Upper lobe of right lung (tissue), 1 donor: ENCODE measurements around the gene PCARE. TPM values are rescaled to one million over a fixed set of nuclear protein-coding genes. Genes with fewer than 3 reads are reported as not detected.

Source experiments
- ATAC-seq: fragments of 200-7000 bp; cut with Tn5 transposase; one replicate; pipeline ENCODE4 v1.9.1; 2020; ENCODE audit warnings: mild to moderate bottlenecking, moderate library complexity
- DNase-seq: peaks from one replicate; pipeline ENCODE4 v3.0.0-alpha.2; 2020
- H3K27ac ChIP-seq: fragments of 200-600 bp; one replicate; pipeline ENCODE4 v1.8.0; 2022
- H3K27me3 ChIP-seq: fragments of 200-600 bp; one replicate; pipeline ENCODE4 v1.8.0; 2022; ENCODE audit warnings: mild to moderate bottlenecking
- H3K36me3 ChIP-seq: fragments of 200-600 bp; one replicate; pipeline ENCODE4 v1.8.0; 2022
- H3K4me1 ChIP-seq: fragments of 200-600 bp; one replicate; pipeline ENCODE4 v1.8.0; 2022
- H3K4me3 ChIP-seq: fragments of 200-600 bp; one replicate; pipeline ENCODE4 v1.8.0; 2022; ENCODE audit warnings: mild to moderate bottlenecking
- H3K9me3 ChIP-seq: fragments of 200-600 bp; one replicate; pipeline ENCODE4 v1.8.0; 2022
- CTCF ChIP-seq: fragments of 200-600 bp; IDR thresholded peaks from one replicate; pipeline ENCODE4 v1.8.0; 2022; ENCODE audit warnings: antibody characterized with exemption
- intact Hi-C: fragments of 100-400 bp; cut with DNase I; formaldehyde crosslinking; loops from one replicate; pipeline ENCODE4 v1.11.0; 2022
- total RNA-seq: library from RNA; stranded (reverse); fragmentation: NEBNext Ultra II Directional; extraction: Animal tissue kit (Norgen Biotek cat#: 25700); gene quantifications from one replicate; pipeline ENCODE4 v1.2.1, GENCODE V29; 2021
- donor health status: DM: no; HTN: yes; CAD: no; lungs with severe emphysema.

PCARE gene
- total RNA-seq, 1 donor from 2014 or later: 0.55 TPM

- DNase-seq (no peak), ATAC-seq (no peak)
- H3K36me3 ChIP-seq: no peaks in the 10 kb centered on the region
- H3K27ac ChIP-seq: no peak overlapping the region
- intact Hi-C loops: no loop called here
- H3K27me3 ChIP-seq: no peaks in the 10 kb centered on the region
- peaks cover 7% of the 10 kb centered on the region for H3K4me1 ChIP-seq
- H3K9me3 ChIP-seq: no peaks in the 10 kb centered on the region
- no peak for TF ChIP-seq CTCF
- H3K4me3 ChIP-seq: no peak overlapping the region
These were observed 10.0 kb downstream of the PCARE start for GRCh38 chr2:29064346-29064715.

DNA sequence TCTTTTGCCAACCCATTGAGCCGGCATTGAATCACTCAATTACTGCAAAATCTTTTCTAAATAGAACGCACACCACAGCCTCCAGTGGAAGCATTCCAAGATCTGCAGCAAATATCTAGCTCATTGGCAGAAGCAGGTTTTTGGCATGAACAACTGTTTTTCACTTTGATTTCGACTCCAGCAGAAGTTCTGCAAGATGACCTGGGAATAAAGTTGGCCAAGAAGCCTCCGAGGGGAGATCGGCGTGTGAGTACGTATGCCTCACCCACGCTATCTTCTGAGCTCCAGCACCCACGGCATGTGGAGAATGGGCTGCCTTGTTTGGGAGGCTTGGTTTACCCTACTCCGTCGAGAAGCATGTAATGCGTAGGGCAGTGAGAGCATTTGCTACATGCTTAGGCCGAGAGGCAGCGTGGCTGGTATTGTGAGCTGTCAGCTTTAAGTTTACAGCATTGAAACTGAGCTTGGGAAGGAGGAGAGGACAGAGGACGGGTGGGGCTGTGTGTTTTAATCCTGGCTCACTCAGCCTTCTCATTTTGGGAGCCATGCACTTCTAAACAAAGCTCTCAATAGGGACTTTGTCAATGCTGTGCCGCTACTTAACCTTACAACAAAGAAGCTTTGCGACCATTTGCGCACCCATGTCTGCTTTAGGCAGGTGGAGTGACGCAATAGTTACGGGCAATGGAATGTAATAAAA lies 10.5 kb downstream of the PCARE start:
- Histone ChIP-seq H3K36me3 (no peaks in the 10 kb centered on the region), H3K4me1 (peaks cover 7% of the 10 kb centered on the region), H3K27me3 (no peaks in the 10 kb centered on the region), H3K27ac (no peak overlapping the region), H3K4me3 (no peak overlapping the region), H3K9me3 (no peaks in the 10 kb centered on the region)
- DNase-seq (no peak), ATAC-seq (no peak)
- TF ChIP-seq CTCF: no peak
- intact Hi-C loops: no loop called here

DNA sequence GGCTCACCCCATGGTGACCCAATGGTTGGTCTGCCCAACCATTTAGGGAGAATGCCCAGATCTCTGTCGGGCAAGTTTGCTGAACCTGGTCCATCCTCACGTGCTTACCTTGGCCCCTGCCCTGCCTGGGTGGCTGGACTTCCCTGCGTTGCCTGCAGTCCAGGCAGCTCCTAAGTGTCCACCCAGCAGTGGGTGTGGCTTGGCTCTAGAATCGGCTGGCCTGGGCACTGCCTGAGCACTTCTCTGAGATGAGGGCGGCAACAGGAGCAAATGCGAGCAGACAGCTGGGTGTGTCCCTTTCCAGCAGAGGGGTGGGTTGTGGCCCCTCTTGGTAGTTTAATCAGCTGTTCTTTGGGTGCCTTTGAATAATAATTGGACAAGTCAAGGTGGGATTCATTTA lies 11.3 kb downstream of the PCARE start:
- H3K27ac ChIP-seq: no peak overlapping the region

GRCh38 chr2:29062371-29062770 lies 12.0 kb downstream of the PCARE start:
- Histone ChIP-seq H3K4me3 (no peak overlapping the region), H3K9me3 (no peaks in the 10 kb centered on the region), H3K36me3 (no peaks in the 10 kb centered on the region), H3K4me1 (peaks cover 7% of the 10 kb centered on the region), H3K27me3 (no peaks in the 10 kb centered on the region), H3K27ac (no peak overlapping the region)
- ATAC-seq (no peak), DNase-seq (no peak)
- no peak for TF ChIP-seq CTCF
- intact Hi-C loops: no loop called here

More for the DNA sequence above, 11.3 kb downstream of the PCARE start:
- H3K4me3 ChIP-seq: no peak overlapping the region
- DNase-seq (peak; percentile 82), ATAC-seq (peak; percentile 74)
- TF ChIP-seq CTCF: no peak
- no peaks in the 10 kb centered on the region for H3K9me3 ChIP-seq
- intact Hi-C loops: no loop called here
- no peaks in the 10 kb centered on the region for H3K27me3 ChIP-seq
- peaks cover 7% of the 10 kb centered on the region for H3K4me1 ChIP-seq
- H3K36me3 ChIP-seq: no peaks in the 10 kb centered on the region

GRCh38 chr2:29061616-29062015 lies 12.7 kb downstream of the PCARE start:
- Histone ChIP-seq H3K4me3 (no peak overlapping the region), H3K36me3 (no peaks in the 10 kb centered on the region), H3K27ac (no peak overlapping the region), H3K9me3 (no peaks in the 10 kb centered on the region), H3K27me3 (no peaks in the 10 kb centered on the region), H3K4me1 (peaks cover 7% of the 10 kb centered on the region)
- no peak for ATAC-seq
- intact Hi-C loops: no loop called here
- no peak for TF ChIP-seq CTCF
- DNase-seq: no peak

GRCh38 chr2:29061176-29061575 lies 13.1 kb downstream of the PCARE start:
- Histone ChIP-seq H3K9me3 (no peaks in the 10 kb centered on the region), H3K27ac (no peak overlapping the region), H3K4me1 (peaks cover 6% of the 10 kb centered on the region), H3K4me3 (no peak overlapping the region), H3K27me3 (no peaks in the 10 kb centered on the region), H3K36me3 (no peaks in the 10 kb centered on the region)
- no peak for TF ChIP-seq CTCF
- DNase-seq (no peak), ATAC-seq (no peak)
- intact Hi-C loops: no loop called here
